Smooth muscle cell (in vitro differentiated cells): ENCODE measurements around the gene TUBGCP6. TPM values are rescaled to one million over a fixed set of nuclear protein-coding genes. Genes with fewer than 3 reads are reported as not detected.

ENCODE experiments used
- DNase-seq: peaks from one replicate; lab custom pipeline; 2025; ENCODE audit not compliant: unreplicated experiment; lab: John Stamatoyannopoulos, UW
- H2AFZ ChIP-seq: fragments of 200-600 bp; sonication (generic); 2 replicates; pipeline ENCODE4 v1.6.0; 2016; ENCODE audit warnings: antibody characterized with exemption, low read depth, mild to moderate bottlenecking
- H3F3A ChIP-seq: fragments of 200-600 bp; sonication (generic); 2 replicates; pipeline ENCODE4 v1.6.0; 2017; ENCODE audit warnings: antibody characterized with exemption, low read depth
- H3K27ac ChIP-seq: fragments of 200-600 bp; sonication (generic); 2 replicates; pipeline ENCODE4 v1.5.1; 2016; ENCODE audit warnings: low read depth, mild to moderate bottlenecking
- H3K27me3 ChIP-seq: fragments of 200-600 bp; sonication (generic); 2 replicates; pipeline ENCODE4 v1.6.1; 2016; ENCODE audit warnings: low read depth, mild to moderate bottlenecking
- H3K36me3 ChIP-seq: fragments of 200-600 bp; sonication (generic); 2 replicates; pipeline ENCODE4 v1.5.1; 2016; ENCODE audit warnings: low read depth
- H3K4me1 ChIP-seq: fragments of 200-600 bp; sonication (generic); 2 replicates; pipeline ENCODE4 v1.5.1; 2016; ENCODE audit warnings: low read depth
- H3K4me2 ChIP-seq: fragments of 200-600 bp; sonication (generic); 2 replicates; pipeline ENCODE4 v1.6.0; 2016; ENCODE audit warnings: mild to moderate bottlenecking
- H3K4me3 ChIP-seq: fragments of 200-600 bp; sonication (generic); 2 replicates; pipeline ENCODE4 v1.5.1; 2016; ENCODE audit warnings: mild to moderate bottlenecking
- H3K79me2 ChIP-seq: fragments of 200-600 bp; sonication (generic); 2 replicates; pipeline ENCODE4 v1.6.0; 2016; ENCODE audit warnings: low read depth, mild to moderate bottlenecking
- H3K9ac ChIP-seq: fragments of 200-600 bp; sonication (generic); 2 replicates; pipeline ENCODE4 v1.6.0; 2016; ENCODE audit warnings: low read depth
- H3K9me3 ChIP-seq: fragments of 200-600 bp; sonication (generic); replicated peaks from 2 replicates; pipeline ENCODE4 v1.5.1; 2016; ENCODE audit warnings: low read depth
- H4K20me1 ChIP-seq: fragments of 200-600 bp; sonication (generic); 2 replicates; pipeline ENCODE4 v1.6.0; 2016; ENCODE audit warnings: low read depth
- CTCF ChIP-seq: fragments of 200-600 bp; sonication (generic); IDR thresholded peaks from 2 replicates; pipeline ENCODE4 v1.5.1; 2017; ENCODE audit warnings: borderline replicate concordance, mild to moderate bottlenecking, antibody characterized with exemption; ENCODE audit not compliant: insufficient read depth, poor library complexity, severe bottlenecking
- WGBS: methylation state at CpG from one replicate; pipeline ENCODE4 v1.1.7; 2016; ENCODE audit warnings: low lambda C conversion rate; 5-methylcytosine and 5-hydroxymethylcytosine counted together
- polyA plus RNA-seq: library from polyadenylated mRNA; unstranded; fragments of >200 nt; fragmentation: Nextera tagmentation; extraction: Ambion mirVana; gene quantifications from 2 replicates; pipeline ENCODE4 v1.2.1, GENCODE V29; 2016
- total RNA-seq: library from RNA; depleted of rRNA; stranded (reverse); fragments of >200 nt; gene quantifications from 2 replicates; pipeline ENCODE4 v1.2.3, GENCODE V29; 2014

TUBGCP6 gene
- total and polyA plus RNA-seq, 2 experiments from 2014 or later: 10.0 to 22.7 TPM

GRCh38 chr22:50257041-50257440, 12.2 kb upstream of the TUBGCP6 start:
- H3K4me1 ChIP-seq: peaks cover 8% of the 10 kb centered on the region
- no peak overlapping the region for H3K9ac ChIP-seq
- H3F3A ChIP-seq: peaks cover 7% of the 10 kb centered on the region
- no peak overlapping the region for H3K27ac ChIP-seq
- no peak overlapping the region for H3K4me2 ChIP-seq
- no peaks in the 10 kb centered on the region for H3K27me3 ChIP-seq
- no peaks in the 10 kb centered on the region for H3K36me3 ChIP-seq
- no peak overlapping the region for H2AFZ ChIP-seq
- H4K20me1 ChIP-seq: no peaks in the 10 kb centered on the region
- TF ChIP-seq CTCF: no peak
- peaks cover 4% of the 10 kb centered on the region for H3K79me2 ChIP-seq
- no peak for DNase-seq
- no peak overlapping the region for H3K4me3 ChIP-seq
- 97% methylated on average over 16 of the region's 16 CpGs for WGBS
- no peaks in the 10 kb centered on the region for H3K9me3 ChIP-seq

- H3K9me3 ChIP-seq: no peaks in the 10 kb centered on the region
- H3K9ac ChIP-seq: no peak overlapping the region
- peaks cover 14% of the 10 kb centered on the region for H3F3A ChIP-seq
- H3K4me1 ChIP-seq: peaks cover 8% of the 10 kb centered on the region
- 100% methylated on average over 9 of the region's 12 CpGs for WGBS
- no peaks in the 10 kb centered on the region for H3K36me3 ChIP-seq
- no peak overlapping the region for H3K4me3 ChIP-seq
- no peak for TF ChIP-seq CTCF
- H3K4me2 ChIP-seq: no peak overlapping the region
- H3K79me2 ChIP-seq: peaks cover 4% of the 10 kb centered on the region
- H3K27ac ChIP-seq: no peak overlapping the region
- DNase-seq: no peak
- H3K27me3 ChIP-seq: no peaks in the 10 kb centered on the region
- H2AFZ ChIP-seq: no peak overlapping the region
- no peaks in the 10 kb centered on the region for H4K20me1 ChIP-seq
Measured at GRCh38 chr22:50256258-50256862, 11.5 kb upstream of the TUBGCP6 start.

GRCh38 chr22:50255607-50256006, 10.8 kb upstream of the TUBGCP6 start:
- TF ChIP-seq CTCF: no peak
- Histone ChIP-seq H3F3A (peaks cover 20% of the 10 kb centered on the region), H3K9me3 (no peaks in the 10 kb centered on the region)

GRCh38 chr22:50255099-50255498, 10.3 kb upstream of the TUBGCP6 start:
- Histone ChIP-seq H3K4me3 (no peak overlapping the region), H3F3A (peaks cover 24% of the 10 kb centered on the region), H2AFZ (no peak overlapping the region), H3K9me3 (no peaks in the 10 kb centered on the region), H3K27me3 (no peaks in the 10 kb centered on the region), H4K20me1 (peaks cover 2% of the 10 kb centered on the region), H3K4me2 (no peak overlapping the region), H3K4me1 (peaks cover 7% of the 10 kb centered on the region), H3K79me2 (peaks cover 4% of the 10 kb centered on the region), H3K27ac (no peak overlapping the region), H3K9ac (no peak overlapping the region), H3K36me3 (no peaks in the 10 kb centered on the region)
- 93% methylated on average over 19 of the region's 19 CpGs for WGBS
- TF ChIP-seq CTCF: no peak
- DNase-seq: no peak

More at GRCh38 chr22:50255607-50256006, 10.8 kb upstream of the TUBGCP6 start:
- no peak for DNase-seq
- H3K9ac ChIP-seq: no peak overlapping the region
- H2AFZ ChIP-seq: no peak overlapping the region
- no peaks in the 10 kb centered on the region for H4K20me1 ChIP-seq
- no peaks in the 10 kb centered on the region for H3K27me3 ChIP-seq
- peaks cover 7% of the 10 kb centered on the region for H3K4me1 ChIP-seq
- H3K27ac ChIP-seq: no peak overlapping the region
- 97% methylated on average over 13 of the region's 17 CpGs for WGBS
- peaks cover 4% of the 10 kb centered on the region for H3K79me2 ChIP-seq
- no peaks in the 10 kb centered on the region for H3K36me3 ChIP-seq
- H3K4me3 ChIP-seq: no peak overlapping the region
- no peak overlapping the region for H3K4me2 ChIP-seq
